H1 (cell line): ENCODE measurements around the gene TEK. TPM values are rescaled to one million over a fixed set of nuclear protein-coding genes. Genes with fewer than 3 reads are reported as not detected.

ENCODE experiments used
- CTCF ChIA-PET: fragments of 300-600 bp; sonication (Branson Sonifier 250); formaldehyde crosslinking; loops from one replicate; lab custom pipeline; 2021; ENCODE audit not compliant: partially characterized antibody; lab: Charles Lee
- POLR2A ChIA-PET: fragments of 300-600 bp; sonication (Branson Sonifier 250); formaldehyde crosslinking; loops from one replicate; lab custom pipeline; 2021; ENCODE audit warnings: inconsistent platforms; ENCODE audit not compliant: partially characterized antibody; lab: Charles Lee
- DNase-seq, 2 experiments: peaks; one replicate each; pipeline versions ENCODE4 v3.0.0 to v3.0.0-alpha.2; 2010 to 2022; ENCODE audit warnings: low spot score in 2 of 2, low read depth in 1 of 2, mixed read lengths in 1 of 2
- FAIRE-seq: peaks from 2 replicates; lab custom pipeline; 2011; peaks lifted over from hg19 to GRCh38; lab: Jason Lieb, UNC
- H2AFZ ChIP-seq: 2 replicates; pipeline ENCODE4 v1.8.1; 2012; ENCODE audit warnings: low read length, inconsistent platforms
- H2AK5ac ChIP-seq: 2 replicates; pipeline ENCODE4 v1.6.1; 2013; ENCODE audit warnings: low read depth, low read length
- H2BK120ac ChIP-seq: replicated peaks from 2 replicates; pipeline ENCODE3; 2013; ENCODE audit warnings: low read depth, low read length, inconsistent platforms
- H2BK12ac ChIP-seq: 2 replicates; pipeline ENCODE4 v1.6.1; 2013; ENCODE audit warnings: low read depth, low read length
- H2BK15ac ChIP-seq: 2 replicates; pipeline ENCODE4 v1.6.1; 2013; ENCODE audit warnings: low read length
- H2BK20ac ChIP-seq: 2 replicates; pipeline ENCODE4 v1.6.1; 2013; ENCODE audit warnings: low read length
- H2BK5ac ChIP-seq: 2 replicates; pipeline ENCODE4 v1.6.1; 2013; ENCODE audit warnings: low read depth, low read length
- H3K14ac ChIP-seq: 2 replicates; pipeline ENCODE4 v1.6.1; 2013; ENCODE audit warnings: inconsistent platforms; ENCODE audit not compliant: insufficient read length
- H3K18ac ChIP-seq: 2 replicates; pipeline ENCODE4 v1.6.1; 2013; ENCODE audit warnings: low read length; ENCODE audit errors: extremely low read depth
- H3K23ac ChIP-seq: 2 replicates; pipeline ENCODE4 v1.6.1; 2013; ENCODE audit warnings: inconsistent platforms; ENCODE audit not compliant: insufficient read length
- H3K23me2 ChIP-seq: 2 replicates; pipeline ENCODE4 v1.6.1; 2013; ENCODE audit warnings: low read depth, low read length
- H3K27ac ChIP-seq: 2 replicates; pipeline ENCODE4 v1.6.1; 2011; ENCODE audit warnings: low read depth, low read length, inconsistent platforms
- H3K27me3 ChIP-seq, 4 experiments: replicated peaks in 1 of 4; 1 replicate in 1 of 4; 2 replicates in 3 of 4; pipeline versions ENCODE4 v1.6.1 to v1.8.1; 2011 to 2013; ENCODE audit warnings: low read length in 3 of 4, mild to moderate bottlenecking in 3 of 4, inconsistent platforms in 2 of 4, mixed read lengths in 2 of 4, moderate library complexity in 1 of 4; ENCODE audit not compliant: control insufficient read depth in 3 of 4, insufficient read depth in 3 of 4; ENCODE audit errors: extremely low read depth in 1 of 4
- H3K36me3 ChIP-seq, 4 experiments: 2 replicates each; pipeline versions ENCODE4 v1.6.1 to v1.8.1; 2011 to 2013; ENCODE audit warnings: mild to moderate bottlenecking in 4 of 4, low read length in 3 of 4, moderate library complexity in 2 of 4, control low read depth in 1 of 4, inconsistent platforms in 1 of 4; ENCODE audit not compliant: insufficient read depth in 4 of 4, control insufficient read depth in 2 of 4
- H3K4ac ChIP-seq: replicated peaks from 2 replicates; pipeline ENCODE3; 2013; ENCODE audit warnings: low read length, low read depth, mixed read lengths, inconsistent platforms; ENCODE audit not compliant: insufficient read length
- H3K4me1 ChIP-seq, 4 experiments: replicated peaks in 1 of 4; 1 replicate in 1 of 4; 2 replicates in 3 of 4; pipeline versions ENCODE4 v1.6.1 to v1.8.1; 2011 to 2013; ENCODE audit warnings: low read length in 3 of 4, inconsistent platforms in 2 of 4, mixed read lengths in 1 of 4; ENCODE audit not compliant: insufficient read depth in 4 of 4, control insufficient read depth in 3 of 4
- H3K4me2 ChIP-seq, 2 experiments: 2 replicates each; pipeline versions ENCODE4 v1.6.1 to v1.8.1; 2011 to 2013; ENCODE audit warnings: low read depth in 2 of 2, low read length in 2 of 2, control low read depth in 1 of 2, inconsistent platforms in 1 of 2, mild to moderate bottlenecking in 1 of 2; ENCODE audit not compliant: insufficient read depth in 1 of 2
- H3K4me3 ChIP-seq, 4 experiments: fragments of 200-600, 300-600 bp in 1 of 4; sonication (generic), shearing (Covaris generic), sonication (Bioruptor Twin) in 1 of 4; 2 replicates each; pipeline versions ENCODE4 v1.5.1 to v1.8.1; 2011 to 2016; ENCODE audit warnings: low read length in 4 of 4, low read depth in 3 of 4, control low read depth in 2 of 4, inconsistent platforms in 2 of 4, mild to moderate bottlenecking in 2 of 4, mixed read lengths in 1 of 4, moderate library complexity in 1 of 4; ENCODE audit not compliant: insufficient read depth in 2 of 4; ENCODE audit errors: extremely low read depth in 1 of 4
- H3K56ac ChIP-seq: replicated peaks from 2 replicates; pipeline ENCODE3; 2013; ENCODE audit warnings: low read depth, mild to moderate bottlenecking, mixed read lengths, low read length, inconsistent platforms; ENCODE audit not compliant: insufficient read length
- H3K79me1 ChIP-seq: 2 replicates; pipeline ENCODE4 v1.6.1; 2013; ENCODE audit warnings: low read depth, low read length, control low read depth
- H3K79me2 ChIP-seq, 2 experiments: 2 replicates each; pipeline versions ENCODE4 v1.6.1 to v1.8.1; 2012 to 2013; ENCODE audit warnings: low read length in 2 of 2, mild to moderate bottlenecking in 2 of 2, inconsistent platforms in 1 of 2; ENCODE audit not compliant: insufficient read depth in 2 of 2, control insufficient read depth in 1 of 2
- H3K9ac ChIP-seq, 4 experiments: replicated peaks in 1 of 4; 1 replicate in 1 of 4; 2 replicates in 3 of 4; pipeline versions ENCODE4 v1.6.1 to v1.8.1; 2011 to 2013; ENCODE audit warnings: low read depth in 3 of 4, low read length in 3 of 4, control low read depth in 2 of 4, mild to moderate bottlenecking in 2 of 4, moderate library complexity in 2 of 4, inconsistent platforms in 1 of 4; ENCODE audit errors: extremely low read depth in 1 of 4
- H3K9me3 ChIP-seq, 2 experiments: 2 replicates each; pipeline versions ENCODE4 v1.6.1 to v1.8.1; 2012 to 2013; ENCODE audit warnings: mild to moderate bottlenecking in 2 of 2, moderate library complexity in 2 of 2, control low read depth in 1 of 2, inconsistent platforms in 1 of 2, low read depth in 1 of 2, low read length in 1 of 2, mixed read lengths in 1 of 2; ENCODE audit not compliant: insufficient read depth in 2 of 2
- H4K20me1 ChIP-seq, 2 experiments: replicated peaks in 1 of 2; 2 replicates each; pipeline versions ENCODE3 to v1.8.1; 2011 to 2013; ENCODE audit warnings: inconsistent platforms in 2 of 2, low read length in 2 of 2, mild to moderate bottlenecking in 1 of 2; ENCODE audit not compliant: insufficient read depth in 2 of 2, control insufficient read depth in 1 of 2
- H4K5ac ChIP-seq: 2 replicates; pipeline ENCODE4 v1.6.1; 2013; ENCODE audit warnings: low read length, low read depth, mixed read lengths, inconsistent platforms; ENCODE audit not compliant: insufficient read length
- H4K8ac ChIP-seq: 2 replicates; pipeline ENCODE4 v1.8.0; 2013; ENCODE audit warnings: mild to moderate bottlenecking, moderate library complexity, low read length, inconsistent platforms; ENCODE audit not compliant: insufficient read depth; ENCODE audit errors: extremely low read depth
- H4K91ac ChIP-seq: replicated peaks from 2 replicates; pipeline ENCODE3; 2013; ENCODE audit warnings: low read length, mixed read lengths, inconsistent platforms; ENCODE audit not compliant: insufficient read length
- RNF2 ChIP-seq: fragments of 200-900, 300-1000 bp; sonication (generic); IDR thresholded peaks from 2 replicates; pipeline ENCODE4 v1.7.1; 2016; ENCODE audit warnings: borderline replicate concordance, low read depth, mild to moderate bottlenecking, antibody characterized with exemption, low read length; ENCODE audit not compliant: poor library complexity, severe bottlenecking; ENCODE audit errors: missing control alignments
- SAP30 ChIP-seq: fragments of 300-600 bp; sonication (generic); IDR thresholded peaks from 2 replicates; pipeline ENCODE4 v1.7.1; 2012; ENCODE audit warnings: low read length, moderate library complexity, mild to moderate bottlenecking, inconsistent platforms; ENCODE audit not compliant: insufficient read depth, insufficient replicate concordance
- WGBS, 2 experiments: shearing (Covaris generic) in 1 of 2; methylation state at CpG; one replicate each; pipeline versions ENCODE4 v1.1.6 to v1.1.7; 2013 to 2015; ENCODE audit warnings: low lambda C conversion rate in 2 of 2, mixed read lengths in 2 of 2, inconsistent platforms in 1 of 2, low coverage in 1 of 2, missing lambda C conversion rate in 1 of 2; ENCODE audit not compliant: insufficient replicate concordance in 2 of 2, insufficient coverage in 1 of 2, insufficient read length in 1 of 2; ENCODE audit errors: extremely low coverage in 1 of 2, missing lambda C conversion rate in 1 of 2; 5-methylcytosine and 5-hydroxymethylcytosine counted together
- polyA plus RNA-seq, 7 experiments: library from polyadenylated mRNA; depleted of rRNA in 3 of 7; stranded (reverse) in 5 of 7; unstranded in 2 of 7; fragments of >200 nt in 5 of 7; fragments of 200-250 nt in 2 of 7; gene quantifications; 1 replicate in 5 of 7; 2 replicates in 1 of 7; 4 replicates in 1 of 7; pipeline versions ENCODE4 v1.2.1 to v1.2.3, GENCODE V29; 2011 to 2013; ENCODE audit warnings: missing spikeins in 2 of 7, mixed read lengths in 2 of 7
- total RNA-seq: library from RNA; stranded (reverse); fragmentation: NEBNext Ultra II Directional; extraction: Animal tissue kit (Norgen Biotek cat#: 25700); gene quantifications from 2 replicates; pipeline ENCODE4 v1.2.1, GENCODE V29; 2021

The TEK gene
- total and polyA plus RNA-seq, 2 of the 8 experiments (the other 6 are each of a cell fraction or from before 2014, with no cell fraction given) = 11.0 to 35.8 TPM

DNA sequence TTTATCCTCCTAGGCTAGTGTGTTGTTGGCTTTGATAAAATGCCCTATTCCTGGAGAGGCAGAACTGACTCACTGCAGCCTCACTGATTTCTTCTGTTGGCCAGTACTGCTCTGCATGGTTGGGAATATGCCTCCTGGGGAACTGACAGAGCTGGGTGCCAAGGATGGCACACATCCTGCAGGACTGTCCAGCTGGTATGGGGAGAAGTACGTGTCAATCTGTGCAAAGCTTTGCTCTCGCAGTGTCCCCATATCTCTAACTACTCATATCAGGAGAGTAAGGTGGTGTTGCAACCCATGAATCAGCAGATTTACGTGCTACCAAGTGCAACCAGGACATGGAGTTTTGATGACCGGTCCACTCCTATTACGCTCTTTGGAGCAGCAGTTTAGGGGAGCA is 74.7 kb downstream of the TEK start:
- Histone ChIP-seq H3K4me1 (no peaks in the 10 kb centered on the region), H3K56ac (no peak overlapping the region), H3K27me3 (no peaks in the 10 kb centered on the region), H3K14ac (no peak overlapping the region), H4K91ac (no peak overlapping the region), H2BK15ac (no peak overlapping the region), H3K9me3 (no peaks in the 10 kb centered on the region), H3K4me2 (no peak overlapping the region), H2AFZ (no peak overlapping the region), H3K9ac (no peak overlapping the region), H3K4ac (no peak overlapping the region), H3K27ac (no peak overlapping the region), H3K23ac (no peak overlapping the region), H2BK120ac (no peak overlapping the region), H3K23me2 (no peaks in the 10 kb centered on the region), H3K79me1 (no peaks in the 10 kb centered on the region), H2AK5ac (no peak overlapping the region), H3K36me3 (peaks cover 0 to 4% (median 2%) of the 10 kb centered on the region in 4 experiments; a peak in 3 of 8 replicates), H4K20me1 (no peaks in the 10 kb centered on the region), H3K79me2 (no peaks in the 10 kb centered on the region), H2BK20ac (no peak overlapping the region), H3K4me3 (no peak overlapping the region), H2BK12ac (no peak overlapping the region), H3K18ac (no peak overlapping the region), H4K5ac (no peak overlapping the region), H2BK5ac (no peak overlapping the region), H4K8ac (no peak overlapping the region)
- DNase-seq (no peak), FAIRE-seq (no peak)
- WGBS, 2 experiments = 95% methylated on average over 5 of the region's 5 CpGs; no CpG with 5 or more reads in 1 of the 2 experiments
- POLR2A ChIA-PET = no interaction called here
- CTCF ChIA-PET = no interaction called here
- TF ChIP-seq RNF2 = no peak
- no peak for TF ChIP-seq SAP30
